HT1080 (cell line): ENCODE measurements around the gene IQGAP1. TPM values are rescaled to one million over a fixed set of nuclear protein-coding genes. Genes with fewer than 3 reads are reported as not detected.
"Not testable (repeated sequence)": the region's sequence is repeated elsewhere in the genome, so short reads cannot be mapped to it uniquely, and the experiment has no call there.

Experiments used
- DNase-seq: peaks from one replicate; pipeline ENCODE4 v3.0.0-alpha.2; 2015; ENCODE audit warnings: low read depth
- total RNA-seq: library from RNA; depleted of rRNA; stranded (reverse); fragments of >200 nt; shearing (Covaris generic); gene quantifications from 2 replicates; pipeline ENCODE4 v1.2.3, GENCODE V29; 2014

IQGAP1 gene
- total RNA-seq, 1 experiment from 2014 or later: 145 TPM

DNA sequence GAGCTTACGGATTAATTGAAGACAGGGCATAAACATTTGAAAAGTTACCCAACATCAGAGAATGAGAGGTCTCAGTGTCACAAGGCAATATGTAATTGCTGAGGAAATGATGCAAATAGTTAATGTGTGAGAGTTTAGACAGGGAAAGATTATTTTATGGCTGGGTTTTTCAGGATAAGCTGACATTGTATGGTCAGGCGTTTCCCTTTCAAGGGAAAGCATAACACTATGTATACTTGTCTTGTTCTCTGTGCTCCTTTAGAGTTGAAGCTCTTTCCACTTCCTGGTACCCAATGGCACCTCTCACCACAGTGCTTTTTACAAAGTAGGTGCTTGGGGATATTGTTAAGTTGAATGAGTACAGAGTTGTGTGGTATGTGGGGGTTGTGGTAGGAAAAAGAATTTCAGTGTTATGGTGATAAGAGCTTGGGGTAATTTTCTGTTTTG, 19.9 kb downstream of the IQGAP1 start:
- DNase-seq: no peak

DNA sequence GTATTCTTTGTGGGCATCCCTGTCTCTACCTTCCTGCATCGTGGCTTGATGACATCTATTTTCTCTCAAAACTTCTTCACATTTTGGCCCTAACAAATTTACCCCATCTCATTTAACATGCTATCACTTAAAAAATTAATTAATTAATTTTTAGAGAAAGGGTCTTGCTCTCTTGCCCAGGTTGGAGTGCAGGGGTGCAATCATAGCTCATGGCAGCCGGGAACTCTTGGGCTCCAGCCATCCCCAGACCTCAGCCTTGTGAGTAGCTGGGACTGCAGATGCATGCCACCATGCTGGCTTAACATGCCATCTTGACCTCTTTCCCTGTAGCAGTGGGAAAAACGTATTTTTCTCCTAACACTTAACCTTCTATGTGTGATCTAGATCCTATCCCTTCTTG, 20.6 kb downstream of the IQGAP1 start:
- no peak for DNase-seq

DNA sequence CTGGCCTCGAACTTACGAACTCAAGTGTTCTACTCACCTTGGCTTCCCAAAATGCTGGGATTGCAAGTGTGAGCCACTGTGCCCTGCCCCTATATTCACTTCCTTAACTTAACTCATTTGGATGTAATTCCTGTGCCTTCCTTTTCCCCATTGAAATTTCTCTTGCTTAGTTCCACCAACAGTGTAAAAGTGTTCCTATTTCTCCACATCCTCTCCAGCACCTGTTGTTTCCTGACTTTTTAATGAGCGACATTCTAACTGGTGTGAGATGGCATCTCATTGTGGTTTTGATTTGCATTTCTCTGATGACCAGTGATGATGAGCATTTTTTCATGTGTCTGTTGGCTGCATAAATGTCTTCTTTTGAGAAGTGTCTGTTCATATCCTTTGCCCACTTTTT, 21.5 kb downstream of the IQGAP1 start:
- not testable (repeated sequence) for DNase-seq

DNA sequence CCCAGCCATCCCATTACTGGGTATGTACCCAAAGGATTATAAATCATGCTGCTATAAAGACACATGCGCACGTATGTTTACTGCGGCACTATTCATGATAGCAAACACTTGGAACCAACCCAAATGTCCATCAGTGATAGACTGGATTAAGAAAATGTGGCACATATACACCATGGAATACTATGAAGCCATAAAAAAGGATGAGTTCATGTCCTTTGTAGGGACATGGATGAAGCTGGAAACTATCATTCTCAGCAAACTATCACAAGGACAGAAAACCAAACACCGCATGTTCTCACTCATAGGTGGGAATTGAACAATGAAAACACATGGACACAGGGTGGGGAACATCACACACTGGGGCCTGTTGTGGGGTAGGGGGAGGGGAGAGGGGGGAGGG, 22.3 kb downstream of the IQGAP1 start:
- DNase-seq: not testable (repeated sequence)

DNA sequence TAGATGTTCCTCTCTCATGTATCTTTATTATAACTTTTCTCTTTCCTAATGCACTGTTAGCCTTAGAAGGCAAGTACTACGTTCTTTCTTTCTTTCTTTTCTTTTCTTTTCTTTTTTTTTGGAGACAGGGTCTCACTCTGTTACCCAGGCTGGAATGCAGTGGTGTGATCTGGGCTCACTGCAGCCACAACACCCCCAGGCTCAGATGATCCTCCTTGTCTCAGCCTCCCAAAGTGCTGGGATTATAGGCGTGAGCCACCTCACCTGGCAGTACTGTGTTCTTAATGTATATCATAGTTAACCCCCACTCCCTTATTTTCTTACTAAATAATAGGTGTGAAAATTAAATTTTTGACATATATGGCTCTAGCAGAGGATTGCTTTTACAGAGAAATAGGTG, 23.1 kb downstream of the IQGAP1 start:
- no peak for DNase-seq

DNA sequence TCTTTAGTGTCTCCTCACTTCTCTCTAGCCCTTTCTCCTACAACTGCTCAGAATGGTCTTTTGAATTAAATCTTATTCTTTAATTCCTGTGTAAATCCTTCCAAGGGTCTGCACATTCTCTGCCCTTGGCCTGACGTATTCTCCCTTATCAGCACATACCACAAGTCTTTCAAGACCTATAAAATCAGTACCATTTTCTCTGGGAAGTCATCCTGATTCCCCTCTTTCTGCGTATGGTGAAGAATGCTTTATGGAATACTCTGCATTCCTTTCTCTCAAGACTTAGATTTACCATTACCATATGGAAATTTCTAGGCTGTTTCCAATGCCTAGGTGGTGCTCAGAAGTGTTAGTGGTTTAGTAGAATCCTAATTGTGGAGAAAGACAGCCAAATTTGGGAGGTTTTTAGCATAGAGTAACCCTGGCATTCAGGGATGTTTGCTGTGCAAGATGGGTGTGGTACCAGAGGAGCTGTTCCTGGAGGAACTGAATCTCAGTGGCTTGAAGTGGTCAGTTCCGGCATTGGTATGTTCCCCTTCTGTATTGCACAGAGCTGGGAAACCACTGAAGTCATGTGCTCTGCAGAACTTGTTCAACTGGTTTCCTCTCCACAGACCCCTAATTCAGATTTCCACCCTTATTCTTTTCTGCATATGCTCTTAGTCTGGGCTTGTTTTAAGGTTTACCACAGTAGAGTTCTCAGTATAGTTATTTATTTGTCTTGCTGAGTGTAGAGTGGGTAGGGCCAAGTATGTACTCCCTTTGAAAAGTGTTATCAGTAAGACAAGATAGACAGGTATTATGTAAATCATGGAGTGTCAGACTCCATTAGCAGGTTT, 24.5 kb downstream of the IQGAP1 start:
- peak; percentile 66 for DNase-seq

DNA sequence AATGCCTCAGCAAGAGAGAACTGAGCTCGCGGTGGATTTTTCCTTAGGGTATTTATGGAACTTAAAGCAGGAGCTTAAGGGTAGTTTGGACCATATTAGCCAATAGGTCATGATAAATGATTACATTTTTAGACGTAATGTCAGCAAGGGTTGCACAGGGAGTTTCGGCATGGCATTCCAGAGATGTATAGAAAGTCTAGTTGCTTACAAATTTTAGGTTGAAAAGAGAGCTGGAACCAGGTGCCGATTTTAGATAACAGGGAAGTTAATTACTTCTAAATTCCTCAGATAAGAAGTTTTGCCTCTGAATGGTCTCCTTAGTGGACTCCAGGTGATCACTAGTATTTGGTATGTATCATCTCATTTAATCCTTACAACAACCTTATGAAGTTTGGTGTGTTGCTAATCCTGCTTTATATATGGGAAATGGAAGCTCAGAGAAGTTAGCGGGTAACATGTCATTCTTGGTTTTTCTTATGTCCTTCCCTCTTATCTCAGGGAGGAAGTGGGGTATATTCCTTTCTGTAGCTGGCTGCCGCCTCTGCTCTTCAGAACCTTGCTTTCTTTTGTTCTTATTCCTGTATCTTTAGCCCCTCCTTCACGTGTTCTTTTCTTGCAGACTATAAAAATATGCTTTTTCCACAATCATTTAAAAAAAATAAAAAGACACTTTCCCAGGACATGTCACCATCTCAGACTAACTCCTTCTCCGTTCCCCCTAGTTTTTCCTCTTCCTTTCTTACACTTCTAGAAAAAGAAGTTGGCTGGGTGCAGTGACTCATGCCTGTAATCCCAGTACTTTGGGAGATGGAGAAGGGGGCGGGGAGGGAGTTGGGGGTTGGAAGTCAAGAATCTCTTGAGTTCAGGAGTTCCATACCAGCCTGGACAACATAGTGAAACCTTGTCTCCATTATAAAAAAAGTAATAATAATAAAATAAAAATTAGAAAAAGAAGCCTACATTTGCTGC, 25.7 kb downstream of the IQGAP1 start:
- peak; percentile 78 for DNase-seq

DNA sequence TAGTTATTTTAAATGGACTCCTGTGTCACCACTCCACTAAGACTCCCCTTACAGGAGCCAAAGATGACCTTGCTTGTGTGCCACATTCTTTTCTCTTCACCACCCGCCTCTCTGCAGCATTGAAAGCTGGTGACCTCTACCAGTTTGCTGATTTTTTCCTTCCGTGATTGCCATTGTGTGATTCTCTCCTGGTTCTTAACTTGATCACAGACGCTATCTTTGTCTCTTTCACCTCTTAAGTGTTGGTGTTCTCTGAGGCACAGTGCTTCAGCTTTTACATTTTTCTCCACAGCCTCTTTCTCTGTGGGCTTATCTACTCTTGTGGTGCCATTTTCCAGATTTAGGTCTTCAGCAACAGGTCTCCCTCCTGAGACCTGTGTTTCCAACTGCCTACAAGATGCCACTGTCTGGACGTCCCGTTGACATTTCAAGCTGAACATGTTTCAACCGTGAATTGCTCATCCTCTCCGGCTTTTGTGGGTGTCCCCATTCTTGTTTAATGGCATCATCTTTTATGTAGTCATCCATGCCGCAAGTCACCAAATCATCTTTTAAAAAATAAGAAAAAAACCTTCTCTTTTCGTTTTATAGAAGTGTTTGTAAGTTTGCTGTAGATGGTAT, 26.5 kb downstream of the IQGAP1 start:
- peak; percentile 83 for DNase-seq

DNA sequence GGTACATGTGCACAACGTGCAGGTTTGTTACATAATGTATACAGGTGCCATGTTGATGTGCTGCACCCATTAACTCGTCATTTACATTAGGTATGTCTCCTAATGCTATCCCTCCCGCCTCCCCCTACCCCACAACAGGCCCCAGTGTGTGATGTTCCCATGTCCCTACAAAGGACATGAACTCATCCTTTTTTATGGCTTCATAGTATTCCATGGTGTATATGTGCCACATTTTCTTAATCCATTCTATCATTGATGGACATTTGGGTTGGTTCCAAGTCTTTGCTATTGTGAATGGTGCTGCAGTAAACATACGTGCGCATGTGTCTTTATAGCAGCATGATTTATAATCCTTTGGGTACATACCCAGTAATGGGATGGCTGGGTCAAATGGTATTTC, 28.0 kb downstream of the IQGAP1 start:
- not testable (repeated sequence) for DNase-seq

DNA sequence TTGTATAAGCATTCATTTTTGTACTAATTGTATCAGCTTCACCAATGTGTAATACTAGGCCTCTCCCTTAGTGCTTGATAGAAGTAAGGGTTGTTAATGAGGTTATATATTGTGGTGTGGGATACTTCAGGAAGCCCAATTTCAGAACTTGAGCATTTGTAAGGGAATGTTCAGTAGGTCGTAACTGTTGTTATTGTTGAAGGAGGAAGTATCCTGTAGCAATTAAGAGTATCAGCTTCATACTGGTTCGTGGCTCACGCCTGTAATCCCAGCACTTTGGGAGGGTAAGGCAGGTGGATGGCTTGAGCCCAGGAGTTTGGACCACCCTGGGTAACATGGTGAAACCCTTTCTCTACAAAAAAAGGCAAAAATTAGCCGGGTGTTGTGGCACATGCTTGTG, 30.6 kb downstream of the IQGAP1 start:
- no peak for DNase-seq

DNA sequence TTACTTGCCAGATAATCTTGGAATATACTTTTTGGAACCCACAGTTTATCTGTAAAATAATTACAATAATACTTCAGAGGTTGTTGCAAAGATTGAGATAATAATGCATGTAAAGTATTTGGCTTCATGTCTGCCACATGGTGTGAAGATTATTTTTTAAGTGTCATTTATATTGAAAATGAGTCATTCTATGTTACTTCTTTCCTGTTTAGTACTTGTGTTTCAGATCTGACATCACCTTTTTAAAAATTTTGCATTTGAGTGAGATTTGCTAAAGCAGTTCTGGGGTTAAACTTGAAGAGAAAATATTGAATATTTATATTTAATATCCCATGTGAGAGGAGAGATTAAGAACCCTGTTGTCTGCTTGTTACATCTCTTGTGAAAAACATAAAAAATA, 31.2 kb downstream of the IQGAP1 start:
- DNase-seq: peak; percentile 29

DNA sequence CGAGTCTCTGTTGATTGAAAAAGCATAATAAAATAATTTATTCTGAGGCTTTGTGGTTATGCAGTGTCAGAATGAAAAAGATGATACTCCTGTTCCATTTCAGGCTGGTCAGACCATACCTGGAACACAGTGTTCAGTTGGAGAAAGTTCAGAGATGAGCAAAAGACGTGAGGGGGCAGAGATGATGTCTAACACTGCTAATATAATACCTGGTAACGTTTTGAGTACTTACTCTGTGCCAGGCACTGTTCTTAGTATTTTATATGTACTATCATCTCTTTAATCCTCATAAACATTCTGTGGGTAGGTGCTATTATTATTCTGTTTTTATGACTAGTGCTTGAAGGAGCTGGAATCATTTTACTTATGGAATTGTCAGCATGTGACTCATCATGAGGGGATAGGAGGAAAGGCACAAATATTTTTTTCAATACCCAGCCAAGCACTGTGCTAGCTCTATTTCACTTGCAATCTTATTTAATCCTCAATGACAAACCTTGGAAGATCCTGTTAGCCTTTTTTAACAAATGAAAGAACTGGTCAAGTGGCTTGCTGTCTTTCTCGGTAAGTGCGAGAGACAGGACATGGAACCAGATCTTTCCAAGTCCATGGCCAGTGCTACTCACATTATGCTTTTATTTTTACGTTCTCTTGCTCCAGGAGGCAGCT, 31.8 kb downstream of the IQGAP1 start:
- DNase-seq: peak; percentile 92

DNA sequence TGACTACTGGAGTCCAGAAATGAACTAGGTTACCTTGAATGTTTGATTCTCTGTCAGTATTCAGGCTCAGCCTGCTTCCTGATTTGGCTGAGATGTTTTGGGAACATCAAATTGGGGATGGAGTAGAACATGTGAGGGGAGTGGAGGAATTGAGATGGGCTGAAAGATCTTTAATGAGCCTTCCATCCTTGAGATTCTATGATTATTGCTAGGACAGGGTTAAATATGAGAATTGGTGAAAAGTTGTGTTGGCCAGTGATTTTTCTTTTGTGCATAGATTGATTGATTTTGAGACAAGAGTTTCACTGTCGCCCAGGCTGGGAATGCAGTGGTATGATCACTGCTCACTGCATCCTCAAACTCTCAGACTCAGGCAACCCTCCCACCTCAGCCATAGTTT, 32.4 kb downstream of the IQGAP1 start:
- no peak for DNase-seq

DNA sequence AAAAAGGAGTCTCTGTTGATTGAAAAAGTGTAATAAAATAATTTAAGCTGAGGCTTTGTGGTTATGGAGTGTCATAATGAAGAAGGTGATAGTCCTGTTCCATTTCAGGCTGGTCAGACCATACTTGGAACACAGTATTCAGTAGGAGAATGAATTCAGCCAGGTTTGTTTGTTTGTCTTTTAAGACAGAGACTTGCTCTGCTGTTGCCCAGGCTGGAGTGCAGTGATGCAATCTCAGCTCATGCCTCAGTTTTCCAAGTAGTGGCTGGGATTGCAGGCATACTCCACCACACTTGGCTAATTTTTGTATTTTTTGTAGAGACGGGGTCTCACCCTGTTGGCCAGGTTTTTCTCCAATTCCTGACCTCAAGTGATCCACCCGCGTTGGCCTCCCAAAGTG, 33.5 kb downstream of the IQGAP1 start:
- DNase-seq: no peak

DNA sequence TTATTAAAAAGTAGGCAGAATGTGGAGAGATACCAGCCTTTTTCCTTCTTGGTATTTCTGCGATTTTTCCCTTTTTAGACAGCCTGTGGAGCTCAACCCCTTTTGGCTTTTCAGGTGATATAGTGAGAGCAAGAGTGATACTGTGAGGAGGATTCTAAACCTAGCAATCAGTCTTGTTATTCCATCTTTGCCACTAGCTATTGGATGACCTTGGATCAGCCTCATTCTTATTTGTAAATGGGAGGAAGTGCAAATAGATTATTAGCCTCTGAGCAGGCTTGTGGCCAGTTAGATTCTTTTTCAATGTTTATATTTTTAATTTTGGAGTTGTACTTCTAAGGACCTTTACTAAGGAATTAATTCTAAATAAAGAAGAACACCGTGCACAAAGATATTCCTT, 34.0 kb downstream of the IQGAP1 start:
- no peak for DNase-seq

DNA sequence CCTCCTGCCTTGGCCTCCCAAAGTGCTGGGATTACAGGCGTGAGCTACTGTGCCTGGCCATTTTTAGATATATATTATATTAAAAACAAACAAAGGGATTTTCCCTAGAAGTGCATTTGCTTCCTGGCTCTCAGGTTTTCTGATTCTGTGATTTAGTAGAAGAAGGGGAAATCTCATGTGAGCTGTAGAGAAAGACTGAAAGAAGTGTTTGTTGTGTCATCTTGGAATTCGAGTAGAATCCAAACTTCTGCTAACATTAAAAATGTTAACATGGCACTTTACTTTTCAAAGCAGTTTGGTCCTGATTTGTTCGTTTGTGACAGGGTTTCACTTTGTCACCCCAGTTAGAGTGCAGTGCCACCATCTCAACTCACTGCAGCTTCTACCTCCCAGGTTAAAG, 34.9 kb downstream of the IQGAP1 start:
- DNase-seq: no peak

DNA sequence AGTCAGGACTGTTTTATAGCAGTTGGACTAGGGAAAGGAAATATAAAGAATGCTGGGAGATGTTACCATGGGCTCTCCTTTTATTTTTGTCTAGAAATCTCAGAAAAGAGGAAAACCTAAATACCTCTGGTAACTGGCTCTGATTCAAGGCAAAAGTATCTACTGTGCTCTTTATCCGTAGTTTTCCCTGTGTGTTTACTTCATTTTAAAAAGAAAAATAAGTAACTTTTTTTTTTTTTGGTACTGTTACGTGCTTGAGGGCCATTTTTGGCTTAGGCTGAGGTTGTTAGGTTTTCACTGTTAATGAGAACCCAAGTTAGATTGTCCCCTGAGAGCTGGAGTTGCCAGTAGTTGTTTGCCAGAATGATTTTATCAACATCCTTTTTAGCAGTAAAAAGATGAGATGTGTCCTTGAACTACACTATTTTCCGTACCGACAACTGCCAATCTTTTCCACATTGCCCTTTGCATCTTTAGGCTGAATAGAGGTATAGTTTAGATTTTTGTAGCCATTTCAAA, 35.8 kb downstream of the IQGAP1 start:
- no peak for DNase-seq

DNA sequence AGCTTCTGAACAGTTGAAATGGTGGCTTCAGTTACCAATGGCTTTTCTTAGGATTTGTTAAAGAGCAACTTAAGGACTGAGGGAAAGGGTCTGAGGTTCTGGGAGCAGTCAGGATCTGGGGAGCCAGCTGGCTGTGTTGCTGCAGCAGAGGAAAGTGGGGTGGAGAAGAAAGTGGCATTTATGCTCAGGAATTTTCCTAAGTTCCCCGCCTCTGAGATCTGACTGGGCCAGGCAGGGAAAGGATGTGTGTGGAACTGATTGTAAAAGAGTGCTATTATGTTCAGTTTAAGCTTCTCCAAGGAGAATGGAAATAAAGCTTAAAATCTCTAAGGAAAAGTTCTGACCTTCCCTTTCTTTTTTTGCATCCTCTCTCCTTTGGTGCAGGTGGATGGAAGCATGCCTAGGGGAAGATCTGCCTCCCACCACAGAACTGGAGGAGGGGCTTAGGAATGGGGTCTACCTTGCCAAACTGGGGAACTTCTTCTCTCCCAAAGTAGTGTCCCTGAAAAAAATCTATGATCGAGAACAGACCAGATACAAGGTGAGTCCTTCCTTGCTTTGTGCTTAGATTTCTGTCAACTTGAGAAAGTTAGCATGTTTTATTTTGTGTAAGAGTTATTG, 37.8 kb downstream of the IQGAP1 start:
- no peak for DNase-seq

DNA sequence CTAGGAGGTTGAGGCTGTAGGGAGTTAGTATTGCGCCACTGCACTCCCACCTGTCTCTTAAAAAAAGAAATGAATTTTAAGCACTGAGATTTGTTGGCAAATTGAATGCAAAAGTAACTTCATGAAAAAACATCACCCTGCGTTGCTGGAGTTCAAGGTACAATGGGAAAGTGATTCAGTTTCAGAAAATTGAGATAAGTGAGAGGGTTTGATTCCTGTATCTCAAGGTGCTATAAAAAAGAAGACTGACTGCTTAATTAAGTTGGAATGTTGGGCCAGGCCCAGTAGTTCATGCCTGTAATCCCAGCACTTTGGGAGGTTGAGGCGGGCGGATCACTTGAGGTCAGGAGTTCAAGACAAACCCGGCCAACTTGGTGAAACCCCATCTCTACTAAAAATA, 39.1 kb downstream of the IQGAP1 start:
- DNase-seq: no peak

DNA sequence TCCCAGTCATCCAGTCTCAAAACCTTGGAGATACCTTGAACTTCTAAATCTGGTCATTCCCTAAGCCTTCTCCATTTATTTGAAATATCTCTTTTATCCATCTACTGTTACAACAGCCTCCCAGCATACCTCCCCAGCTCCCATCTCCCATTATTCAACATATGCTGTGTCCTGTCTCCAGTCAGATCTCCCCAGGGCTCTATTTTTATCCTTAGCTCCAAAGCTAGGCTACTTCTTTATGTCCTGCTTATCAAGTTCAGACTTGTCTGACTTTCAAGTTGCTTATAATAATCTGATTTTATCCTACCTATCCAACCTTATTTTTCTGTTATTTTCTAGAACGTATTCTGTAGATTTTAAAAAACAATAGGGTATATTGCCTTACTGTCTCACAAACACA, 44.2 kb downstream of the IQGAP1 start:
- no peak for DNase-seq
